ENCODE results near the gene WFDC1.
A peak's percentile ranks its signal among the peaks of the same experiment; 100 is the strongest.

WFDC1 gene

GRCh38 chr16:84294531-84295142 is at the start of gene WFDC1:
WFDC1 (plus strand) TSS chr16:84294878; CDS start chr16:84294972, 94 bp downstream.
- DNase-seq = no peak

- no peak for DNase-seq
Measured at GRCh38 chr16:84245956-84246678, 48.6 kb upstream of the WFDC1 start.

GRCh38 chr16:84246679-84247077 is 48.0 kb upstream of the WFDC1 start:
- DNase-seq = no peak

- no peak for DNase-seq
Measured at GRCh38 chr16:84247331-84247730, 47.3 kb upstream of the WFDC1 start.

GRCh38 chr16:84247844-84248243 is 46.8 kb upstream of the WFDC1 start:
- no peak for DNase-seq

- DNase-seq = no peak
Measured at GRCh38 chr16:84252184-84252583, 42.5 kb upstream of the WFDC1 start.

- DNase-seq = no peak
Measured at GRCh38 chr16:84253173-84253572, 41.5 kb upstream of the WFDC1 start.

- DNase-seq = no peak
Measured at GRCh38 chr16:84254062-84254461, 40.6 kb upstream of the WFDC1 start.

- no peak for DNase-seq
Measured at GRCh38 chr16:84255050-84255810, 39.4 kb upstream of the WFDC1 start.

GRCh38 chr16:84258266-84258665 is 36.4 kb upstream of the WFDC1 start:
- DNase-seq = no peak

GRCh38 chr16:84259691-84260090 is 35.0 kb upstream of the WFDC1 start:
- no peak for DNase-seq

- no peak for DNase-seq
Measured at GRCh38 chr16:84260766-84261554, 33.7 kb upstream of the WFDC1 start.

GRCh38 chr16:84262031-84262430 is 32.6 kb upstream of the WFDC1 start:
- DNase-seq = no peak

GRCh38 chr16:84262939-84263338 is 31.7 kb upstream of the WFDC1 start:
- DNase-seq = no peak

- peak; percentile 53 for DNase-seq
Measured at GRCh38 chr16:84266451-84266850, 28.2 kb upstream of the WFDC1 start.

GRCh38 chr16:84267380-84267779 is 27.3 kb upstream of the WFDC1 start:
- no peak for DNase-seq

- no peak for DNase-seq
Measured at GRCh38 chr16:84268291-84269040, 26.2 kb upstream of the WFDC1 start.

GRCh38 chr16:84270071-84270470 is 24.6 kb upstream of the WFDC1 start:
- no peak for DNase-seq

GRCh38 chr16:84270531-84270930 is 24.1 kb upstream of the WFDC1 start:
- no peak for DNase-seq

GRCh38 chr16:84271037-84271436 is 23.6 kb upstream of the WFDC1 start:
- no peak for DNase-seq

GRCh38 chr16:84271866-84272265 is 22.8 kb upstream of the WFDC1 start:
- DNase-seq = no peak

- DNase-seq = no peak
Measured at GRCh38 chr16:84272740-84273320, 21.8 kb upstream of the WFDC1 start.
